PFSK-1 (cell line): ENCODE results near the gene TOX4.

Source experiments
- FOXP2 ChIP-seq: optimal IDR thresholded peaks from 2 replicates; pipeline ENCODE3; 2011; ENCODE audit warnings: borderline replicate concordance, control low read depth, inconsistent platforms; ENCODE audit not compliant: insufficient read depth; ENCODE audit errors: extremely low read length, extremely low read depth
- POLR2AphosphoS5 ChIP-seq: IDR thresholded peaks from 2 replicates; pipeline ENCODE4 v1.6.1; 2012; ENCODE audit warnings: low read depth, mild to moderate bottlenecking, control low read depth, low read length, moderate library complexity
- REST ChIP-seq, 2 experiments: IDR thresholded peaks; 2 replicates each; pipeline versions ENCODE4 v1.6.1 to v1.8.0; 2011 to 2012; ENCODE audit warnings: low read depth in 2 of 2, low read length in 2 of 2, control low read depth in 1 of 2, inconsistent platforms in 1 of 2, mild to moderate bottlenecking in 1 of 2, moderate library complexity in 1 of 2; ENCODE audit not compliant: insufficient read depth in 1 of 2
- SIN3A ChIP-seq: IDR thresholded peaks from 2 replicates; pipeline ENCODE4 v1.6.1; 2012; ENCODE audit warnings: mild to moderate bottlenecking, low read length, moderate library complexity, borderline replicate concordance; ENCODE audit not compliant: insufficient read depth
- TAF1 ChIP-seq: IDR thresholded peaks from 2 replicates; pipeline ENCODE4 v1.6.1; 2012; ENCODE audit warnings: low read length, control low read depth, borderline replicate concordance; ENCODE audit not compliant: insufficient read depth

The TOX4 gene

GRCh38 chr14:21440859-21441258, 36.1 kb upstream of the TOX4 start:
- TF ChIP-seq SIN3A = no peak
- no peak for TF ChIP-seq FOXP2
- TF ChIP-seq REST (IDR thresholded peaks at IDR 0.05; ENCODE audit: insufficient read depth in 1 of 2, low read depth in 2 of 2, low read length in 2 of 2) = no peak
- no peak for TF ChIP-seq POLR2AphosphoS5
- no peak for TF ChIP-seq TAF1

DNA sequence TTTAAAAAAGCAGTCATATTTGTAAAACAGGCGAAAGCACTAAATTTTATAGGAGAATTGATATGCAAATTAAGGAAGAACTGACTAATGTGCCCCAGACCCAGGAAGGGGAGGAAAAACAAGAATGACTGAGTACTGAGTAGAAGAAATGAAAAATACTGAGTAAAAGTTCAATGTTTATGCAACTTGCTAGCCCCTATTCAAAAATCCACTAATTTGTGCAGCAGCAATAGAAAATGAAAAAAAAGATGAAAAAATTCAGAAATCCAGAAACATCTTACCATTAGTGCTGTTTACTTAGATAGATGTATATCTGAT, 27.1 kb upstream of the TOX4 start:
- TF ChIP-seq REST (IDR thresholded peaks at IDR 0.05; ENCODE audit: insufficient read depth in 1 of 2, low read depth in 2 of 2, low read length in 2 of 2) (no peak), POLR2AphosphoS5 (no peak), SIN3A (no peak), TAF1 (no peak), FOXP2 (no peak)

- no peak for TF ChIP-seq TAF1
- no peak for TF ChIP-seq SIN3A
- TF ChIP-seq FOXP2 = no peak
Measured at GRCh38 chr14:21454843-21455544, 22.0 kb upstream of the TOX4 start.

DNA sequence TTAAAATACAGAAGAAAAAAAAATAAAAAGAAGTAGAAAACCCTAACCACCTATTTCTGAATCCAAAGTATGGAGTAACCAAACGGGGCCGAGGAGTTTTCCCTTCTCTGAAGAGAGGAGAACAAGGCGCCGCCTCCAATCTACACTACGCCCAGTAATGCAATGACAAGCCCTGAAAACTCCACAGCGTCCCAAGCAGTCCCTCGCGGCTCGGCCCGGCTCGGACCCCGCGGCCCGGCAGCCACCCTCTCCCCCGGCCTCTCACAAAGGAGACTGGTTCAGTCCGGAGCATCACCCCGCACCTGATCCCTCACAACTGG, 21.4 kb upstream of the TOX4 start:
- TF ChIP-seq REST (IDR thresholded peaks at IDR 0.05; ENCODE audit: insufficient read depth in 1 of 2, low read depth in 2 of 2, low read length in 2 of 2) (no peak), SIN3A (no peak), POLR2AphosphoS5 (no peak)

- peak; percentile 53; the same call in 1 of the 2 replicates for TF ChIP-seq POLR2AphosphoS5
- TF ChIP-seq FOXP2 = no peak
- 0 out of 2 replicates have a peak, but pooled peaks have one; percentile 58 for TF ChIP-seq TAF1
- TF ChIP-seq REST (IDR thresholded peaks at IDR 0.05; ENCODE audit: insufficient read depth in 1 of 2, low read depth in 2 of 2, low read length in 2 of 2) = no peak
- 0 out of 2 replicates have a peak, but pooled peaks have one; percentile 27 for TF ChIP-seq SIN3A
Measured at GRCh38 chr14:21455912-21456667, 20.9 kb upstream of the TOX4 start, which contains the start of gene CHD8. TSS of gene CHD8 (minus strand) at chr14:21456123. CDS start at chr14:21431643, 24,480 bp downstream.
